G401.6 (cell line): ENCODE data around the gene CPLX1.

Source experiments
- FAIRE-seq: peaks from 2 replicates; lab custom pipeline; 2012; peaks lifted over from hg19 to GRCh38; lab: Jason Lieb, UNC

Gene CPLX1

GRCh38 chr4:825971-826330 lies at the start of gene CPLX1:
Gene CPLX1 (minus strand): TSS chr4:826129. CDS start chr4:824522, 1,607 bp downstream.
- FAIRE-seq: no peak

- no peak for FAIRE-seq
These were observed 49.3 kb upstream of the CPLX1 start for GRCh38 chr4:874971-875817.

GRCh38 chr4:874056-874455 lies 48.1 kb upstream of the CPLX1 start:
- FAIRE-seq: no peak

GRCh38 chr4:872241-872981 lies 46.5 kb upstream of the CPLX1 start:
- no peak for FAIRE-seq

- no peak for FAIRE-seq
These were observed 45.6 kb upstream of the CPLX1 start for GRCh38 chr4:871484-871883.

GRCh38 chr4:870951-871350 lies 45.0 kb upstream of the CPLX1 start:
- FAIRE-seq: no peak

- no peak for FAIRE-seq
These were observed 43.8 kb upstream of the CPLX1 start for GRCh38 chr4:869776-870175.

- no peak for FAIRE-seq
These were observed 42.5 kb upstream of the CPLX1 start for GRCh38 chr4:868421-868820.

GRCh38 chr4:867526-868250 lies 41.8 kb upstream of the CPLX1 start:
- FAIRE-seq: no peak

- no peak for FAIRE-seq
These were observed 40.9 kb upstream of the CPLX1 start for GRCh38 chr4:866761-867390.

- FAIRE-seq: no peak
These were observed 40.3 kb upstream of the CPLX1 start for GRCh38 chr4:866068-866760.

GRCh38 chr4:865572-865971 lies 39.6 kb upstream of the CPLX1 start:
- FAIRE-seq: no peak

GRCh38 chr4:865121-865465 lies 39.2 kb upstream of the CPLX1 start:
- FAIRE-seq: no peak

- no peak for FAIRE-seq
These were observed 38.7 kb upstream of the CPLX1 start for GRCh38 chr4:864456-865120.

- no peak for FAIRE-seq
These were observed 34.6 kb upstream of the CPLX1 start for GRCh38 chr4:860561-860960.

GRCh38 chr4:859496-859895 lies 33.6 kb upstream of the CPLX1 start:
- no peak for FAIRE-seq

GRCh38 chr4:858831-859451 lies 33.0 kb upstream of the CPLX1 start:
- no peak for FAIRE-seq

- FAIRE-seq: no peak
These were observed 32.1 kb upstream of the CPLX1 start for GRCh38 chr4:858041-858481.

GRCh38 chr4:857461-857860 lies 31.5 kb upstream of the CPLX1 start:
- no peak for FAIRE-seq

GRCh38 chr4:856225-856901 lies 30.4 kb upstream of the CPLX1 start:
- FAIRE-seq: no peak

- no peak for FAIRE-seq
These were observed 29.9 kb upstream of the CPLX1 start for GRCh38 chr4:855880-856224.
